CD14-positive monocyte (primary cell): Measurements from ENCODE around the gene SCD5. TPM values are rescaled to one million over a fixed set of nuclear protein-coding genes. Genes with fewer than 3 reads are reported as not detected.

Experiments used
- DNase-seq, 3 donors: peaks; one replicate each; pipeline ENCODE4 v3.0.0-alpha.2; 2011 to 2022
- H2AFZ ChIP-seq: 2 replicates; pipeline ENCODE4 v1.6.0; 2012; ENCODE audit warnings: mild to moderate bottlenecking, low read depth, low read length, inconsistent platforms; ENCODE audit not compliant: insufficient read depth, poor library complexity, severe bottlenecking
- H3K27ac ChIP-seq, 2 donors: 1 replicate in 1 of 2; 2 replicates in 1 of 2; pipeline ENCODE4 v1.5.1; 2012 to 2013; ENCODE audit warnings: low read length in 2 of 2, control low read depth in 1 of 2, inconsistent platforms in 1 of 2, low read depth in 1 of 2, mild to moderate bottlenecking in 1 of 2
- H3K27me3 ChIP-seq, 2 donors: one replicate each; pipeline versions ENCODE4 v1.6.0 to v1.6.1; 2011 to 2013; ENCODE audit warnings: low read length in 2 of 2; ENCODE audit not compliant: control insufficient read depth in 2 of 2, insufficient read depth in 2 of 2
- H3K36me3 ChIP-seq, 2 donors: replicated peaks in 1 of 2; 1 replicate in 1 of 2; 2 replicates in 1 of 2; pipeline versions ENCODE4 v1.5.1 to v1.6.1; 2012 to 2013; ENCODE audit warnings: low read length in 2 of 2, control low read depth in 1 of 2, inconsistent platforms in 1 of 2, mild to moderate bottlenecking in 1 of 2; ENCODE audit not compliant: insufficient read depth in 2 of 2, control insufficient read depth in 1 of 2
- H3K4me1 ChIP-seq, 2 donors: 1 replicate in 1 of 2; 2 replicates in 1 of 2; pipeline versions ENCODE4 v1.5.1 to v1.6.1; 2012 to 2013; ENCODE audit warnings: low read length in 2 of 2, control low read depth in 1 of 2, inconsistent platforms in 1 of 2, mild to moderate bottlenecking in 1 of 2, moderate library complexity in 1 of 2; ENCODE audit not compliant: insufficient read depth in 2 of 2, control insufficient read depth in 1 of 2
- H3K4me2 ChIP-seq: replicated peaks from 2 replicates; pipeline ENCODE3; 2012; ENCODE audit warnings: low read length, moderate library complexity, mild to moderate bottlenecking; ENCODE audit not compliant: poor library complexity, severe bottlenecking; ENCODE audit errors: extremely low read depth
- H3K4me3 ChIP-seq, 3 experiments: fragments of 200-600 bp in 1 of 3; sonication (generic) in 1 of 3; replicated peaks in 1 of 3; 1 replicate in 2 of 3; 2 replicates in 1 of 3; pipeline ENCODE4 v1.5.1; 2011 to 2013; ENCODE audit warnings: low read length in 3 of 3, mild to moderate bottlenecking in 3 of 3, control low read depth in 2 of 3, low read depth in 2 of 3, inconsistent platforms in 1 of 3, moderate library complexity in 1 of 3
- H3K79me2 ChIP-seq: 2 replicates; pipeline ENCODE4 v1.6.0; 2012; ENCODE audit warnings: mild to moderate bottlenecking, control low read depth, inconsistent platforms, low read length, moderate library complexity; ENCODE audit not compliant: insufficient read depth
- H3K9ac ChIP-seq: 2 replicates; pipeline ENCODE4 v1.6.0; 2017; ENCODE audit warnings: low read length, mild to moderate bottlenecking; ENCODE audit not compliant: insufficient read depth, poor library complexity, severe bottlenecking
- H3K9me3 ChIP-seq, 2 donors: replicated peaks in 1 of 2; 1 replicate in 1 of 2; 2 replicates in 1 of 2; pipeline versions ENCODE4 v1.5.1 to v1.6.1; 2012 to 2013; ENCODE audit warnings: low read length in 2 of 2, control low read depth in 1 of 2; ENCODE audit not compliant: control insufficient read depth in 1 of 2, insufficient read depth in 1 of 2
- H4K20me1 ChIP-seq: 2 replicates; pipeline ENCODE4 v1.6.0; 2012; ENCODE audit warnings: mild to moderate bottlenecking, low read length, control low read depth, moderate library complexity; ENCODE audit not compliant: insufficient read depth
- H3K27ac Mint-ChIP-seq, 7 donors: one replicate each; pipeline ENCODE4 v1.8.0; 2020; ENCODE audit warnings: mild to moderate bottlenecking in 7 of 7, mixed read lengths in 7 of 7, moderate library complexity in 6 of 7, inconsistent platforms in 2 of 7
- H3K27me3 Mint-ChIP-seq, 3 donors: one replicate each; pipeline ENCODE4 v1.8.0; 2021 to 2022; ENCODE audit warnings: low read depth in 3 of 3, mild to moderate bottlenecking in 3 of 3, mixed read lengths in 3 of 3, moderate library complexity in 3 of 3, inconsistent platforms in 1 of 3
- H3K36me3 Mint-ChIP-seq, 2 donors: one replicate each; pipeline ENCODE4 v1.8.0; 2020; ENCODE audit warnings: mixed read lengths in 2 of 2, inconsistent platforms in 1 of 2, mild to moderate bottlenecking in 1 of 2
- H3K4me1 Mint-ChIP-seq: one replicate; pipeline ENCODE4 v1.8.0; 2020; ENCODE audit warnings: mild to moderate bottlenecking, mixed read lengths
- H3K4me3 Mint-ChIP-seq, 2 donors: one replicate each; pipeline ENCODE4 v1.8.0; 2020; ENCODE audit warnings: mild to moderate bottlenecking in 2 of 2, mixed read lengths in 2 of 2, moderate library complexity in 1 of 2
- H3K9me3 Mint-ChIP-seq, 7 donors: one replicate each; pipeline ENCODE4 v1.8.0; 2020 to 2022; ENCODE audit warnings: mixed read lengths in 7 of 7, mild to moderate bottlenecking in 6 of 7, moderate library complexity in 6 of 7, inconsistent platforms in 2 of 7
- WGBS: methylation state at CpG from one replicate; pipeline ENCODE4 v1.1.5; 2013; ENCODE audit warnings: missing lambda C conversion rate; ENCODE audit not compliant: insufficient coverage; 5-methylcytosine and 5-hydroxymethylcytosine counted together
- intact Hi-C, 2 donors: fragments of 100-400 bp; cut with micrococcal nuclease; formaldehyde crosslinking; loops; one replicate each; pipeline versions ENCODE4 v1.15.0 to v1.15.1; 2023
- polyA plus RNA-seq, 3 donors: library from polyadenylated mRNA; depleted of rRNA in 1 of 3; unstranded in 2 of 3; stranded (reverse) in 1 of 3; fragments of 300-500 nt in 2 of 3; fragments of >200 nt in 1 of 3; fragmentation: Illumina TruSeq in 2 of 3; gene quantifications; 1 replicate in 2 of 3; 2 replicates in 1 of 3; pipeline ENCODE4 v1.2.3, GENCODE V29; 2012 to 2021
- TF ChIP-seq, protein P1 (sequence below): fragments of 200-600 bp; IDR thresholded peaks from one replicate; pipeline ENCODE4 v1.8.0; 2022; ENCODE audit warnings: antibody characterized with exemption, mild to moderate bottlenecking

The SCD5 gene
- polyA plus RNA-seq, 3 donors = 0.28 to 1.3 (median 0.61) TPM

DNA sequence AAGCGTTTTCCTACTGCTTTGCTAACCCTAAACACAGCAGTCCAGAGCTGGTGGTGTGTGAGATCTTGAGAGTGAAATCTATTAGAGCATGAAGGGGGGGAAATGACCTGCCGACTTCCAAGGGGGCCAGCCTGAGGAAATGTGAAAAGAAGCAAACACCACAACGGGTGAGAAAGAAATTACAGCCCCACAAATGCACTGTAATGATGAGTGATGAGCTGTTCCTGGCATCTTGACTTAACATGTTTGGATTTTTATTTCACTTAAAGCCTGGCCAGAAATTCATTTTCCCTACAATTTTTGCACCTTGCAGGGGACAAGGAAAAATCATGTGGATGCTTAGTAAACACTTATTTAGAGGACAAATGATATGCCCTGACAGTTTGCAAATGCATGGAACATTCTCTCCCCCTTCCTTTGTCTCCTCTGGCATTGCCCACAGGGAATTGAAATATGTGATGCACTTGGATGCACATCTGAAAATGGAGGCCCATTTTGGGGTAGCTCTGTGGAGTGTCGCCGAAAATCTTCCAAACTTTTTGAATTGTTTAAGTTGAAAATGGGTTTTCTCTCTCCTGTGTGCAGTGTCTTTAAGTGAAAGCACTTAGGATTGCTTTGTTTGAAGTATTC lies 152.5 kb downstream of the SCD5 start:
- Histone ChIP-seq H3K79me2 (no peaks in the 10 kb centered on the region), H3K27me3 (no peaks in the 10 kb centered on the region), H3K4me1 (no peaks in the 10 kb centered on the region), H2AFZ (no peak overlapping the region), H3K9ac (no peak overlapping the region), H3K27ac (no peak overlapping the region), H4K20me1 (no peaks in the 10 kb centered on the region), H3K36me3 (no peaks in the 10 kb centered on the region), H3K4me3 (no peak overlapping the region), H3K9me3 (no peaks in the 10 kb centered on the region), H3K4me2 (no peak overlapping the region)
- H3K27ac Mint-ChIP-seq = no peak overlapping the region
- H3K36me3 Mint-ChIP-seq = no peaks in the 10 kb centered on the region
- peaks cover 13% of the 10 kb centered on the region for H3K4me1 Mint-ChIP-seq
- H3K9me3 Mint-ChIP-seq = no peaks in the 10 kb centered on the region
- peaks cover 3 to 6% (median 3%) of the 10 kb centered on the region in 3 donors for H3K27me3 Mint-ChIP-seq
- TF ChIP-seq, protein P1, sequence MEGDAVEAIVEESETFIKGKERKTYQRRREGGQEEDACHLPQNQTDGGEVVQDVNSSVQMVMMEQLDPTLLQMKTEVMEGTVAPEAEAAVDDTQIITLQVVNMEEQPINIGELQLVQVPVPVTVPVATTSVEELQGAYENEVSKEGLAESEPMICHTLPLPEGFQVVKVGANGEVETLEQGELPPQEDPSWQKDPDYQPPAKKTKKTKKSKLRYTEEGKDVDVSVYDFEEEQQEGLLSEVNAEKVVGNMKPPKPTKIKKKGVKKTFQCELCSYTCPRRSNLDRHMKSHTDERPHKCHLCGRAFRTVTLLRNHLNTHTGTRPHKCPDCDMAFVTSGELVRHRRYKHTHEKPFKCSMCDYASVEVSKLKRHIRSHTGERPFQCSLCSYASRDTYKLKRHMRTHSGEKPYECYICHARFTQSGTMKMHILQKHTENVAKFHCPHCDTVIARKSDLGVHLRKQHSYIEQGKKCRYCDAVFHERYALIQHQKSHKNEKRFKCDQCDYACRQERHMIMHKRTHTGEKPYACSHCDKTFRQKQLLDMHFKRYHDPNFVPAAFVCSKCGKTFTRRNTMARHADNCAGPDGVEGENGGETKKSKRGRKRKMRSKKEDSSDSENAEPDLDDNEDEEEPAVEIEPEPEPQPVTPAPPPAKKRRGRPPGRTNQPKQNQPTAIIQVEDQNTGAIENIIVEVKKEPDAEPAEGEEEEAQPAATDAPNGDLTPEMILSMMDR = no peak
- WGBS = 100% methylated on average over 2 of the region's 5 CpGs
- no peak for DNase-seq
- no peak overlapping the region for H3K4me3 Mint-ChIP-seq
- intact Hi-C loops = no loop called here

DNA sequence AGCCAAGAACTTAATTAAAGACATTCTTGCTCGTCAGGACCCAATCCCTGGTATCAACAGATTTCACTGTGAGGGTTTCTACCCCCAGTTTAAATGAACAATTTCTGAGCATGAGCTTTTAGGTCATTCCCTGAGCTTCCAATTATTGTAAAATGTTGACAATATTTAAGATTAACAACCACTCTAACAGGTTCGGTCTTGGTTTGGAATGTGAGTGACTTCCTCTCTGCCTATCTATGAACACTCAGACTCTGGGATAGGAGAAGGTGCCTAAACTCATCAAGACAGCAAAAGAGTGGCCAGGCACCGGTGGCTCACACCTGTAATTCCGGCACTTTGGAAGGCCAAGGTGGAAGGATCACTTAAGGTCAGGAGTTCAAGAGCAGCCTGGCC lies 153.9 kb downstream of the SCD5 start:
- Histone ChIP-seq H3K79me2 (no peaks in the 10 kb centered on the region), H3K9ac (no peak overlapping the region), H3K27ac (no peak overlapping the region), H3K9me3 (no peaks in the 10 kb centered on the region), H2AFZ (no peak overlapping the region), H3K4me1 (no peaks in the 10 kb centered on the region), H4K20me1 (no peaks in the 10 kb centered on the region), H3K36me3 (no peaks in the 10 kb centered on the region), H3K4me3 (no peak overlapping the region), H3K4me2 (no peak overlapping the region), H3K27me3 (no peaks in the 10 kb centered on the region)
- Mint-ChIP-seq H3K36me3 (no peaks in the 10 kb centered on the region), H3K27ac (no peak overlapping the region), H3K4me1 (peaks cover 23% of the 10 kb centered on the region), H3K27me3 (peaks cover under 1 to 5% (median 3%) of the 10 kb centered on the region in 3 donors), H3K4me3 (no peak overlapping the region), H3K9me3 (no peaks in the 10 kb centered on the region)
- DNase-seq = no peak
- TF ChIP-seq, protein P1 = no peak
- intact Hi-C loops = no loop called here
- 80% methylated on average over 1 of the region's 4 CpGs for WGBS
